K562 (cell line): ENCODE data around the gene PLXDC1. TPM values are rescaled to one million over a fixed set of nuclear protein-coding genes. Genes with fewer than 3 reads are reported as not detected.

Experiments
- BCLAF1 ChIP-seq, 2 experiments: fragments of 450-650 bp in 1 of 2; IDR thresholded peaks; 2 replicates each; pipeline ENCODE4 v1.6.1; 2011 to 2017; ENCODE audit warnings: low read depth in 2 of 2, antibody characterized with exemption in 1 of 2, borderline replicate concordance in 1 of 2, low read length in 1 of 2, mild to moderate bottlenecking in 1 of 2, mixed read lengths in 1 of 2; ENCODE audit not compliant: control insufficient read depth in 1 of 2
- CHD4 ChIP-seq: fragments of 200-600 bp; sonication (generic); IDR thresholded peaks from 3 replicates; pipeline ENCODE4 v1.6.1; 2012; ENCODE audit warnings: low read depth, mild to moderate bottlenecking, mixed read lengths, low read length, inconsistent platforms; ENCODE audit not compliant: insufficient read depth, insufficient replicate concordance, poor library complexity, severe bottlenecking
- DIDO1 ChIP-seq: fragments of 450-650 bp; IDR thresholded peaks from 2 replicates; pipeline ENCODE4 v1.6.1; 2016; ENCODE audit warnings: low read depth, missing biosample characterization, missing genetic modification characterization
- FIP1L1 ChIP-seq: fragments of 200-400 bp; formaldehyde crosslinking; IDR thresholded peaks from 2 replicates; pipeline ENCODE4 v1.6.1; 2018; ENCODE audit warnings: mild to moderate bottlenecking, low read depth, low read length; ENCODE audit not compliant: poor library complexity, severe bottlenecking
- FOS ChIP-seq: IDR thresholded peaks from 3 replicates; pipeline ENCODE4 v1.6.1; 2011; ENCODE audit not compliant: insufficient read length; ENCODE audit errors: extremely low read depth
- GTF3C2 ChIP-seq: IDR thresholded peaks from 3 replicates; pipeline ENCODE4 v1.6.1; 2011; ENCODE audit warnings: borderline replicate concordance, mild to moderate bottlenecking, moderate library complexity; ENCODE audit not compliant: insufficient read length; ENCODE audit errors: extremely low read depth
- HDGF ChIP-seq: fragments of 450-650 bp; IDR thresholded peaks from 2 replicates; pipeline ENCODE4 v1.6.1; 2016
- HOXB6 ChIP-seq: fragments of 250-450 bp; sonication (Bioruptor Pico); IDR thresholded peaks from 2 replicates; pipeline ENCODE4 v1.5.1; 2022; ENCODE audit warnings: mild to moderate bottlenecking, borderline replicate concordance
- ILK ChIP-seq: fragments of 450-650 bp; IDR thresholded peaks from 2 replicates; pipeline ENCODE4 v1.6.1; 2016; ENCODE audit warnings: missing genetic modification characterization, low read depth, mild to moderate bottlenecking, missing compliant biosample characterization, moderate library complexity, borderline replicate concordance
- KLF13 ChIP-seq: fragments of 450-650 bp; IDR thresholded peaks from 2 replicates; pipeline ENCODE4 v1.6.1; 2016; ENCODE audit warnings: missing genetic modification characterization, low read depth, mild to moderate bottlenecking, missing compliant biosample characterization, moderate library complexity, borderline replicate concordance
- OTX1 ChIP-seq: fragments of 450-650 bp; formaldehyde crosslinking; IDR thresholded peaks from 2 replicates; pipeline ENCODE4 v1.4.0; 2022; ENCODE audit warnings: mild to moderate bottlenecking
- PATZ1 ChIP-seq: fragments of 250-450 bp; sonication (Bioruptor Pico); IDR thresholded peaks from 2 replicates; pipeline ENCODE4 v1.5.0; 2020; ENCODE audit warnings: mild to moderate bottlenecking, borderline replicate concordance
- SNIP1 ChIP-seq: fragments of 450-650 bp; IDR thresholded peaks from 2 replicates; pipeline ENCODE4 v1.7.1; 2017; ENCODE audit warnings: low read depth, mild to moderate bottlenecking
- SREBF2 ChIP-seq: sonication (generic); formaldehyde crosslinking; IDR thresholded peaks from 2 replicates; pipeline ENCODE4 v1.4.0; 2020; ENCODE audit warnings: mild to moderate bottlenecking, missing genetic modification reagents
- ZNF239 ChIP-seq: fragments of 250-450 bp; sonication (Bioruptor Pico); IDR thresholded peaks from 2 replicates; pipeline ENCODE4 v1.4.0; 2020; ENCODE audit warnings: mild to moderate bottlenecking
- ZNF347 ChIP-seq: fragments of 450-650 bp; formaldehyde crosslinking; IDR thresholded peaks from 2 replicates; pipeline ENCODE4 v1.4.0; 2020; ENCODE audit warnings: low read depth, mild to moderate bottlenecking, moderate library complexity
- polyA plus RNA-seq, 8 experiments: library from polyadenylated mRNA; depleted of rRNA in 4 of 8; stranded (reverse) in 5 of 8; unstranded in 3 of 8; fragments of >200 nt; fragmentation: Nextera tagmentation in 2 of 8; fragmentation: Illumina TruSeq in 1 of 8; extraction: Ambion mirVana in 2 of 8; extraction: Trizol in 1 of 8; gene quantifications; 2 replicates each; pipeline versions ENCODE4 v1.2.1 to v1.2.3, GENCODE V29; 2011 to 2014; ENCODE audit warnings: inconsistent platforms in 1 of 8, missing spikeins in 1 of 8
- total RNA-seq, 7 experiments: library from RNA; depleted of rRNA in 6 of 7; stranded (reverse); fragments of >200 nt in 6 of 7; fragmentation: Illumina TruSeq in 2 of 7; extraction: Trizol in 2 of 7; gene quantifications; 2 replicates each; pipeline versions ENCODE4 v1.2.1 to v1.2.3, GENCODE V29; 2011 to 2021; ENCODE audit warnings: low replicate concordance in 1 of 7
- TF ChIP-seq, protein P1 (sequence below), 2 experiments: fragments of 250-450 bp in 1 of 2; fragments of 450-650 bp in 1 of 2; sonication (Bioruptor Pico) in 1 of 2; IDR thresholded peaks; 2 replicates each; pipeline versions ENCODE4 v1.6.1 to v1.8.0; 2016 to 2021; ENCODE audit warnings: mild to moderate bottlenecking in 2 of 2, moderate library complexity in 2 of 2, missing compliant biosample characterization in 1 of 2, missing genetic modification characterization in 1 of 2

PLXDC1 gene
- total and polyA plus RNA-seq, 9 of the 15 experiments (the other 6 are each of a cell fraction or from before 2014, with no cell fraction given), result not detected

- TF ChIP-seq, protein P1, sequence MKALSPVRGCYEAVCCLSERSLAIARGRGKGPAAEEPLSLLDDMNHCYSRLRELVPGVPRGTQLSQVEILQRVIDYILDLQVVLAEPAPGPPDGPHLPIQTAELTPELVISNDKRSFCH (CRISPR knock-in tag; IDR thresholded peaks at IDR 0.05), result no peak
- TF ChIP-seq, protein P1 (tag; IDR thresholded peaks at IDR 0.05), result no peak
- no peak for TF ChIP-seq HOXB6
- TF ChIP-seq SREBF2 (CRISPR knock-in tag), result no peak
- no peak for TF ChIP-seq FIP1L1
- TF ChIP-seq CHD4, result no peak
- no peak for TF ChIP-seq SNIP1
- TF ChIP-seq OTX1 (CRISPR knock-in tag), result no peak
- TF ChIP-seq DIDO1 (tag), result no peak
- no peak for TF ChIP-seq GTF3C2
- TF ChIP-seq ZNF239 (CRISPR knock-in tag), result no peak
- TF ChIP-seq FOS, result no peak
- TF ChIP-seq PATZ1, result no peak
- TF ChIP-seq HDGF, result no peak
- no peak for TF ChIP-seq KLF13 (tag)
- TF ChIP-seq BCLAF1 (IDR thresholded peaks at IDR 0.05; ENCODE audit: borderline replicate concordance in 1 of 2, control insufficient read depth in 1 of 2, low read depth in 2 of 2, low read length in 1 of 2), result no peak
- TF ChIP-seq ILK (tag), result no peak
- no peak for TF ChIP-seq ZNF347 (CRISPR knock-in tag)
Observed at GRCh38 chr17:39014795-39015545, 136.5 kb downstream of the PLXDC1 start (continued).
